WTC11 (cell line): ENCODE data around the gene IGSF1. TPM values are rescaled to one million over a fixed set of nuclear protein-coding genes. Genes with fewer than 3 reads are reported as not detected.

Source experiments
- ATAC-seq: fragments of 200-7000 bp; cut with Tn5 transposase; 2 replicates; pipeline ENCODE4 v1.10.0; 2021; ENCODE audit warnings: mild to moderate bottlenecking, moderate library complexity
- CTCF ChIA-PET: fragments of 300-600 bp; sonication (Branson Sonifier 250); formaldehyde crosslinking; loops from one replicate; lab custom pipeline; 2021; ENCODE audit warnings: antibody characterized with exemption; lab: Charles Lee
- POLR2A ChIA-PET: fragments of 350-600 bp; sonication (Branson Sonifier 250); formaldehyde crosslinking; loops from one replicate; lab custom pipeline; 2021; ENCODE audit warnings: antibody characterized with exemption; lab: Charles Lee
- DNase-seq: peaks from one replicate; pipeline ENCODE4 v3.0.0; 2021; ENCODE audit warnings: low spot score
- H3K27ac Mint-ChIP-seq: 2 replicates; pipeline ENCODE4 v1.8.0; 2021; ENCODE audit warnings: mixed read lengths
- H3K27me3 Mint-ChIP-seq: 2 replicates; pipeline ENCODE4 v1.8.0; 2021; ENCODE audit warnings: low read depth, mild to moderate bottlenecking, moderate library complexity, mixed read lengths
- H3K36me3 Mint-ChIP-seq: 2 replicates; pipeline ENCODE4 v1.8.0; 2021; ENCODE audit warnings: mixed read lengths
- H3K4me1 Mint-ChIP-seq: 2 replicates; pipeline ENCODE4 v1.8.0; 2022; ENCODE audit warnings: mixed read lengths
- H3K4me3 Mint-ChIP-seq: 2 replicates; pipeline ENCODE4 v1.8.0; 2021; ENCODE audit warnings: mild to moderate bottlenecking, moderate library complexity, mixed read lengths
- H3K9me3 Mint-ChIP-seq: 2 replicates; pipeline ENCODE4 v1.8.0; 2021; ENCODE audit warnings: mixed read lengths
- ARID4B ChIP-seq: sonication (generic); formaldehyde crosslinking; IDR thresholded peaks from 2 replicates; pipeline ENCODE4 v1.8.0; 2023; ENCODE audit warnings: missing genetic modification reagents, mild to moderate bottlenecking, borderline replicate concordance
- CBFB ChIP-seq: sonication (generic); formaldehyde crosslinking; IDR thresholded peaks from 2 replicates; pipeline ENCODE4 v1.8.1; 2022; ENCODE audit warnings: mild to moderate bottlenecking, low read depth, missing genetic modification reagents
- CDX4 ChIP-seq: fragments of 250-450 bp; sonication (Bioruptor Pico); IDR thresholded peaks from 2 replicates; pipeline ENCODE4 v1.9.0; 2021; ENCODE audit warnings: moderate library complexity, mild to moderate bottlenecking, inconsistent platforms, borderline replicate concordance
- CTCF ChIP-seq: fragments of 200-600 bp; IDR thresholded peaks from 2 replicates; pipeline ENCODE4 v1.8.0; 2022; ENCODE audit warnings: antibody characterized with exemption
- ERG ChIP-seq: fragments of 250-450 bp; sonication (Bioruptor Pico); IDR thresholded peaks from 2 replicates; pipeline ENCODE4 v1.8.0; 2021; ENCODE audit warnings: mild to moderate bottlenecking
- HMGA2 ChIP-seq: fragments of 250-450 bp; sonication (Bioruptor Pico); IDR thresholded peaks from 2 replicates; pipeline ENCODE4 v1.4.0; 2021; ENCODE audit warnings: mild to moderate bottlenecking, moderate library complexity
- IRF1 ChIP-seq: sonication (generic); formaldehyde crosslinking; IDR thresholded peaks from 2 replicates; pipeline ENCODE4 v1.8.0; 2023; ENCODE audit warnings: missing genetic modification reagents
- MYBL2 ChIP-seq: sonication (generic); formaldehyde crosslinking; IDR thresholded peaks from 2 replicates; pipeline ENCODE4 v1.8.1; 2023; ENCODE audit warnings: mild to moderate bottlenecking, moderate library complexity, missing genetic modification reagents
- NR1H2 ChIP-seq: sonication (generic); formaldehyde crosslinking; IDR thresholded peaks from 2 replicates; pipeline ENCODE4 v1.9.0; 2021; ENCODE audit warnings: mild to moderate bottlenecking, moderate library complexity, missing genetic modification reagents
- PRDM15 ChIP-seq: sonication (generic); formaldehyde crosslinking; IDR thresholded peaks from 2 replicates; pipeline ENCODE4 v1.8.0; 2022; ENCODE audit warnings: missing genetic modification reagents
- SMAD3 ChIP-seq: sonication (generic); formaldehyde crosslinking; IDR thresholded peaks from 2 replicates; pipeline ENCODE4 v1.8.0; 2022; ENCODE audit warnings: missing genetic modification reagents, mild to moderate bottlenecking, borderline replicate concordance
- ZBTB21 ChIP-seq: sonication (generic); formaldehyde crosslinking; IDR thresholded peaks from 2 replicates; pipeline ENCODE4 v1.8.1; 2023; ENCODE audit warnings: mild to moderate bottlenecking, missing genetic modification reagents, borderline replicate concordance
- ZNF121 ChIP-seq: sonication (generic); formaldehyde crosslinking; IDR thresholded peaks from 2 replicates; pipeline ENCODE4 v1.8.0; 2023; ENCODE audit warnings: missing genetic modification reagents
- ZNF396 ChIP-seq: fragments of 250-450 bp; sonication (Bioruptor Pico); IDR thresholded peaks from 2 replicates; pipeline ENCODE4 v1.8.0; 2021; ENCODE audit warnings: mild to moderate bottlenecking, moderate library complexity, borderline replicate concordance
- ZNF423 ChIP-seq: fragments of 250-450 bp; sonication (Bioruptor Pico); IDR thresholded peaks from 2 replicates; pipeline ENCODE4 v2.1.2; 2022; ENCODE audit warnings: mild to moderate bottlenecking, moderate library complexity
- total RNA-seq: library from RNA; stranded (reverse); gene quantifications from 3 replicates; pipeline ENCODE4 v1.2.3, GENCODE V29; 2021

The IGSF1 gene
- total RNA-seq, 1 experiment from 2014 or later: 16.2 TPM

GRCh38 chrX:131331152-131331551 is 42.0 kb upstream of the IGSF1 start:
- TF ChIP-seq ZNF121 (CRISPR knock-in tag) (no peak), ZNF423 (no peak), ARID4B (no peak), ERG (no peak), CTCF (no peak), IRF1 (CRISPR knock-in tag) (no peak), SMAD3 (CRISPR knock-in tag) (no peak), HMGA2 (CRISPR knock-in tag) (no peak), PRDM15 (CRISPR knock-in tag) (no peak), CDX4 (CRISPR knock-in tag) (no peak), ZBTB21 (CRISPR knock-in tag) (no peak), MYBL2 (CRISPR knock-in tag) (no peak), ZNF396 (no peak), NR1H2 (CRISPR knock-in tag) (no peak), CBFB (no peak)
- DNase-seq: no peak
- no peak overlapping the region for H3K27ac Mint-ChIP-seq
- peak; percentile 39; the same call in 1 of the 2 replicates for ATAC-seq
- POLR2A ChIA-PET: no interaction called here
- H3K9me3 Mint-ChIP-seq: peaks cover 21% of the 10 kb centered on the region
- no peaks in the 10 kb centered on the region for H3K4me1 Mint-ChIP-seq
- H3K36me3 Mint-ChIP-seq: peaks cover 13% of the 10 kb centered on the region
- CTCF ChIA-PET: interaction anchor here (0.6 to 1.6 kb wide), 5 partner anchors 21 to 262 kb away, joined by 3 to 12 read pairs (median 3); no protein-coding TSS in a partner anchor
- H3K4me3 Mint-ChIP-seq: no peak overlapping the region
- H3K27me3 Mint-ChIP-seq: no peaks in the 10 kb centered on the region
